Loucy (cell line): Measurements from ENCODE around the gene TAL2.

Experiments used
- CTCF ChIP-seq: fragments of 200-600 bp; sonication (generic); conservative IDR thresholded peaks from 2 replicates; pipeline ENCODE4 v1.5.1; 2014; ENCODE audit warnings: mild to moderate bottlenecking, antibody characterized with exemption, low read length
- EZH2phosphoT487 ChIP-seq: fragments of 200-600 bp; IDR thresholded peaks from 2 replicates; pipeline ENCODE4 v1.6.1; 2018; ENCODE audit warnings: antibody characterized with exemption, mild to moderate bottlenecking, moderate library complexity, borderline replicate concordance

- TF ChIP-seq CTCF (no peak), EZH2phosphoT487 (no peak)
Observed at GRCh38 chr9:105667867-105668266, 5.6 kb downstream of the TAL2 start.
